Astrocyte of the hippocampus (primary cell): Measurements from ENCODE around the gene PPP1R3E.

Experiments used
- DNase-seq: peaks from one replicate; pipeline ENCODE4 v3.0.0; 2011; ENCODE audit warnings: low read depth, low spot score

Gene PPP1R3E

GRCh38 chr14:23248601-23249000 is 54.1 kb downstream of the PPP1R3E start:
- DNase-seq, result peak; percentile 26
